K562 (cell line): ENCODE measurements around the gene NDUFAF3. TPM values are rescaled to one million over a fixed set of nuclear protein-coding genes. Genes with fewer than 3 reads are reported as not detected.
A peak's percentile ranks its signal among the peaks of the same experiment; 100 is the strongest.

Source experiments
- ARHGAP35 ChIP-seq: fragments of 450-650 bp; IDR thresholded peaks from 2 replicates; pipeline ENCODE4 v1.6.1; 2018; ENCODE audit not compliant: partially characterized antibody
- BHLHE40 ChIP-seq: IDR thresholded peaks from 2 replicates; pipeline ENCODE4 v1.6.1; 2011; ENCODE audit warnings: low read length, improper control_type of control experiment
- BRD4 ChIP-seq: fragments of 200-600 bp; sonication (generic); IDR thresholded peaks from 2 replicates; pipeline ENCODE4 v1.6.1; 2017; ENCODE audit warnings: inconsistent platforms
- E2F1 ChIP-seq: sonication (generic); formaldehyde crosslinking; IDR thresholded peaks from 2 replicates; pipeline ENCODE4 v1.8.1; 2023; ENCODE audit warnings: mild to moderate bottlenecking, missing genetic modification reagents, moderate library complexity
- ETV5 ChIP-seq: sonication (generic); formaldehyde crosslinking; IDR thresholded peaks from 2 replicates; pipeline ENCODE4 v1.4.0; 2020; ENCODE audit warnings: low read depth, mild to moderate bottlenecking, missing genetic modification reagents
- MYBL2 ChIP-seq, 2 experiments: fragments of 450-650 bp in 1 of 2; sonication (generic) in 1 of 2; formaldehyde crosslinking in 1 of 2; IDR thresholded peaks; 2 replicates each; pipeline versions ENCODE4 v1.6.1 to v1.8.1; 2017 to 2022; ENCODE audit warnings: borderline replicate concordance in 1 of 2, inconsistent platforms in 1 of 2, low read depth in 1 of 2, mild to moderate bottlenecking in 1 of 2, missing genetic modification reagents in 1 of 2, moderate library complexity in 1 of 2
- NFE2L1 ChIP-seq: fragments of 450-650 bp; IDR thresholded peaks from 2 replicates; pipeline ENCODE4 v1.6.1; 2016; ENCODE audit warnings: missing genetic modification characterization, low read depth, mild to moderate bottlenecking, missing compliant biosample characterization, moderate library complexity, borderline replicate concordance
- PRMT5 ChIP-seq: sonication (generic); formaldehyde crosslinking; IDR thresholded peaks from 2 replicates; pipeline ENCODE4 v1.5.0; 2020; ENCODE audit warnings: missing genetic modification reagents
- SIN3A ChIP-seq, 2 experiments: fragments of 150-350 bp in 1 of 2; IDR thresholded peaks; 2 replicates each; pipeline ENCODE4 v1.6.1; 2011 to 2016; ENCODE audit warnings: borderline replicate concordance in 2 of 2, low read depth in 2 of 2, low read length in 2 of 2, mild to moderate bottlenecking in 2 of 2, moderate library complexity in 2 of 2; ENCODE audit not compliant: control insufficient read depth in 1 of 2
- polyA plus RNA-seq, 8 experiments: library from polyadenylated mRNA; depleted of rRNA in 4 of 8; stranded (reverse) in 5 of 8; unstranded in 3 of 8; fragments of >200 nt; fragmentation: Nextera tagmentation in 2 of 8; fragmentation: Illumina TruSeq in 1 of 8; extraction: Ambion mirVana in 2 of 8; extraction: Trizol in 1 of 8; gene quantifications; 2 replicates each; pipeline versions ENCODE4 v1.2.1 to v1.2.3, GENCODE V29; 2011 to 2014; ENCODE audit warnings: inconsistent platforms in 1 of 8, missing spikeins in 1 of 8
- total RNA-seq, 7 experiments: library from RNA; depleted of rRNA in 6 of 7; stranded (reverse); fragments of >200 nt in 6 of 7; fragmentation: Illumina TruSeq in 2 of 7; extraction: Trizol in 2 of 7; gene quantifications; 2 replicates each; pipeline versions ENCODE4 v1.2.1 to v1.2.3, GENCODE V29; 2011 to 2021; ENCODE audit warnings: low replicate concordance in 1 of 7

The NDUFAF3 gene
- total and polyA plus RNA-seq, 9 of the 15 experiments (the other 6 are each of a cell fraction or from before 2014, with no cell fraction given) = 17.0 to 127 (median 36.3) TPM

GRCh38 chr3:49028673-49029562 is 7.0 kb downstream of the NDUFAF3 start, which contains the start of gene IMPDH2 (continued):
- TF ChIP-seq E2F1 (CRISPR knock-in tag) (0 out of 2 replicates have a peak, but pooled peaks have one; percentile 16), MYBL2 (IDR thresholded peaks at IDR 0.05; ENCODE audit: low read depth) (no peak), MYBL2 (CRISPR knock-in tag; IDR thresholded peaks at IDR 0.05; ENCODE audit: borderline replicate concordance) (peak; percentile 49; the same call in 1 of the 2 replicates), BRD4 (0 out of 2 replicates have a peak, but pooled peaks have one; percentile 47), NFE2L1 (tag) (no peak), ETV5 (0 out of 2 replicates have a peak, but pooled peaks have one; percentile 33), ARHGAP35 (no peak), SIN3A (IDR thresholded peaks at IDR 0.05; ENCODE audit: borderline replicate concordance in 2 of 2, control insufficient read depth in 1 of 2, low read depth in 2 of 2, low read length in 2 of 2) (peak; percentile 73 to 76; a peak in 2 of 4 replicates), BHLHE40 (peak; percentile 33; the same call in 1 of the 2 replicates), PRMT5 (no peak)
